ENCODE measurements around the gene L1TD1.

DNA sequence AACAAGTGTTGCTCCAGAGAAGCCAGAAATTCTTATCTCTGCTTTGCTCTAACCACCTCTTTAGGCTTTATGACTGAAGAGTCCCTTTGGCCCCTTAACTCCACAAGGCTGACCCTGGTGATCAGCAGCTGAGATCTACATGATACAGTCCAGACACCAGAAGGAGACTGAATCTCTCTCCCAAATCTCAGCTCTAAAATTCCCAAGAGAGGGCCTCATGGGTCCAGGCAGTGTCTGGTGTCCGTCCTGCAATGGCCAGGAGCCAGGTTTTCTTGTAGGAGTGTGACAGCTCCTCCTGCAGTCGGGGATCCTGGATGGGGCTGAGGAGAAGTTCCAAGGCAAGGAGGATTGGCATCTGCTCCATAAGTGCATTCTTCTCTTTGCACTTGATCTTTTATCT is 35.3 kb downstream of the L1TD1 start:
- no peak for TF ChIP-seq POLR2A (IDR thresholded peaks at IDR 0.05)
- TF ChIP-seq CTCF (IDR thresholded peaks at IDR 0.05), result no peak

Data from breast epithelium (tissue), 3 donors.